GM18868 (cell line): Measurements from ENCODE around the gene ARL6IP1.

Experiments
- ATAC-seq: cut with Tn5 transposase; IDR thresholded peaks from one replicate; pipeline ENCODE4 v1.9.1; 2021; ENCODE audit warnings: mild to moderate bottlenecking, moderate library complexity; ENCODE audit not compliant: unreplicated experiment

Gene ARL6IP1

GRCh38 chr16:18801145-18801972 is at the start of gene ARL6IP1:
TSS of gene ARL6IP1 (minus strand) at chr16:18801549. CDS start at chr16:18801466, 83 bp downstream.
- peak; percentile 91 for ATAC-seq

- no peak for ATAC-seq
Observed at GRCh38 chr16:18846416-18846815, 45.1 kb upstream of the ARL6IP1 start.

GRCh38 chr16:18842565-18842964 is 41.2 kb upstream of the ARL6IP1 start:
- ATAC-seq, result no peak

GRCh38 chr16:18841833-18842525 is 40.6 kb upstream of the ARL6IP1 start:
- ATAC-seq, result no peak

- ATAC-seq, result no peak
Observed at GRCh38 chr16:18839555-18839954, 38.2 kb upstream of the ARL6IP1 start.

- ATAC-seq, result no peak
Observed at GRCh38 chr16:18836702-18837101, 35.4 kb upstream of the ARL6IP1 start.

- ATAC-seq, result no peak
Observed at GRCh38 chr16:18834864-18835263, 33.5 kb upstream of the ARL6IP1 start.

- no peak for ATAC-seq
Observed at GRCh38 chr16:18833707-18834505, 32.6 kb upstream of the ARL6IP1 start.

- ATAC-seq, result no peak
Observed at GRCh38 chr16:18832613-18833012, 31.3 kb upstream of the ARL6IP1 start.

GRCh38 chr16:18832006-18832405 is 30.7 kb upstream of the ARL6IP1 start:
- no peak for ATAC-seq

GRCh38 chr16:18829251-18829650 is 27.9 kb upstream of the ARL6IP1 start:
- no peak for ATAC-seq

GRCh38 chr16:18827890-18828289 is 26.5 kb upstream of the ARL6IP1 start:
- no peak for ATAC-seq

GRCh38 chr16:18816286-18816685 is 14.9 kb upstream of the ARL6IP1 start:
- ATAC-seq, result no peak

GRCh38 chr16:18811925-18812324 is 10.6 kb upstream of the ARL6IP1 start:
- ATAC-seq, result no peak

GRCh38 chr16:18809165-18809564 is 7.8 kb upstream of the ARL6IP1 start:
- ATAC-seq, result no peak

- no peak for ATAC-seq
Observed at GRCh38 chr16:18805257-18805773, 4.0 kb upstream of the ARL6IP1 start.

GRCh38 chr16:18804540-18804939 is 3.2 kb upstream of the ARL6IP1 start:
- ATAC-seq, result no peak

- no peak for ATAC-seq
Observed at GRCh38 chr16:18803569-18804462, 2.5 kb upstream of the ARL6IP1 start.

GRCh38 chr16:18802767-18803343 is 1.5 kb upstream of the ARL6IP1 start:
- no peak for ATAC-seq

GRCh38 chr16:18800775-18801144 is 589 bp downstream of the ARL6IP1 start:
- ATAC-seq, result no peak
